Measurements from ENCODE around the gene CLDN20. TPM values are rescaled to one million over a fixed set of nuclear protein-coding genes. Genes with fewer than 3 reads are reported as not detected.

The CLDN20 gene
- total and polyA plus RNA-seq, 2 of the 4 experiments (the other 2 are of a cell fraction) = not detected

GRCh38 chr6:155324172-155324571, 60.4 kb downstream of the CLDN20 start:
- Histone ChIP-seq H2BK15ac (ENCODE audit: low read depth, low read length) (no peak overlapping the region), H2BK20ac (ENCODE audit: low read depth, low read length) (no peak overlapping the region), H2BK120ac (ENCODE audit: low read depth, low read length) (no peak overlapping the region), H3K4ac (ENCODE audit: low read depth, low read length) (no peak overlapping the region), H3K9ac (ENCODE audit: low read depth, low read length) (no peak overlapping the region), H3K18ac (ENCODE audit: low read depth, low read length) (no peak overlapping the region), H3K23ac (ENCODE audit: low read depth, low read length) (no peak overlapping the region), H3K4me3 (ENCODE audit: insufficient read depth, low read depth, low read length) (no peak overlapping the region), H2BK5ac (ENCODE audit: low read depth, low read length, poor library complexity, severe bottlenecking) (no peak overlapping the region), H2AK9ac (replicated peaks; ENCODE audit: low read depth, low read length, poor library complexity) (no peak overlapping the region), H3K56ac (ENCODE audit: extremely low read depth, insufficient read depth, low read length) (no peak overlapping the region), H3K4me2 (ENCODE audit: low read depth, low read length) (no peak overlapping the region), H3K27me3 (ENCODE audit: control insufficient read depth, insufficient read depth, low read length) (no peaks in the 10 kb centered on the region), H4K91ac (ENCODE audit: insufficient read depth, low read depth, low read length) (no peak overlapping the region), H3K79me1 (ENCODE audit: low read depth in 1 of 2, low read length in 2 of 2) (no peaks in the 10 kb centered on the region), H4K8ac (ENCODE audit: low read depth in 2 of 2, low read length in 2 of 2) (no peak overlapping the region), H3K4me1 (ENCODE audit: control insufficient read depth, insufficient read depth, low read length) (peaks cover 7% of the 10 kb centered on the region; the same call in 1 of the 2 replicates), H3K27ac (ENCODE audit: insufficient read depth, low read length) (no peak overlapping the region), H3K14ac (replicated peaks; ENCODE audit: low read depth, low read length) (no peak overlapping the region), H3K9me3 (ENCODE audit: control insufficient read depth, insufficient read depth, low read length) (no peaks in the 10 kb centered on the region), H4K5ac (ENCODE audit: low read depth, low read length) (no peak overlapping the region), H2AK5ac (ENCODE audit: low read depth, low read length) (no peak overlapping the region), H3K9me1 (ENCODE audit: insufficient read depth, low read length) (0 out of 2 replicates have a peak, but pooled peaks cover 3% of the 10 kb centered on the region), H3K36me3 (ENCODE audit: control insufficient read depth, insufficient read depth, low read length) (no peaks in the 10 kb centered on the region), H2AFZ (replicated peaks; ENCODE audit: low read length, poor library complexity) (no peak overlapping the region), H4K20me1 (ENCODE audit: insufficient read depth, low read length) (no peaks in the 10 kb centered on the region)
- DNase-seq = no peak
- POLR2A ChIA-PET (ENCODE audit: unreplicated experiment) = no interaction called here
- in situ Hi-C loops (cut with MboI; ENCODE audit: low sequenced_read_pairs) (loop anchor here (10.0 kb wide), 1 partner anchor 201 kb away; no protein-coding TSS in a partner anchor), dilution Hi-C loops (cut with HindIII; ENCODE audit: low sequenced_read_pairs, unreplicated experiment) (no loop called here), intact Hi-C loops (cut with micrococcal nuclease) (loop anchor here (10.0 kb wide), 4 partner anchors 561 to 1701 kb away; no protein-coding TSS in a partner anchor)
- no peak for ATAC-seq (ENCODE audit: low read depth)
- no CpG with 5 or more reads among the region's 2 CpGs for WGBS, 2 experiments (ENCODE audit: extremely low coverage in 2 of 2, insufficient read length in 1 of 2)
- CTCF ChIA-PET = no interaction called here
- BruUV-seq (replicated peaks) = no TSS peak
- no peak for TF ChIP-seq RFX5 (IDR thresholded peaks at IDR 0.05; ENCODE audit: low read depth, low read length)
- no peak for TF ChIP-seq RAD21 (IDR thresholded peaks at IDR 0.05; ENCODE audit: low read length)
- no peak for TF ChIP-seq MAZ (IDR thresholded peaks at IDR 0.05; ENCODE audit: borderline replicate concordance, low read depth, low read length)
- TF ChIP-seq RCOR1 (IDR thresholded peaks at IDR 0.05; ENCODE audit: insufficient replicate concordance, low read length) = no peak
- TF ChIP-seq, protein P1, sequence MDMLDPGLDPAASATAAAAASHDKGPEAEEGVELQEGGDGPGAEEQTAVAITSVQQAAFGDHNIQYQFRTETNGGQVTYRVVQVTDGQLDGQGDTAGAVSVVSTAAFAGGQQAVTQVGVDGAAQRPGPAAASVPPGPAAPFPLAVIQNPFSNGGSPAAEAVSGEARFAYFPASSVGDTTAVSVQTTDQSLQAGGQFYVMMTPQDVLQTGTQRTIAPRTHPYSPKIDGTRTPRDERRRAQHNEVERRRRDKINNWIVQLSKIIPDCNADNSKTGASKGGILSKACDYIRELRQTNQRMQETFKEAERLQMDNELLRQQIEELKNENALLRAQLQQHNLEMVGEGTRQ (IDR thresholded peaks at IDR 0.05; ENCODE audit: low read depth, low read length) = no peak
- TF ChIP-seq CEBPB (IDR thresholded peaks at IDR 0.05; ENCODE audit: low read depth, low read length) = no peak
- TF ChIP-seq POLR2A (IDR thresholded peaks at IDR 0.05; ENCODE audit: low read depth, low read length) = no peak
- TF ChIP-seq MAFK (IDR thresholded peaks at IDR 0.05; ENCODE audit: low read depth, low read length) = no peak
- no peak for TF ChIP-seq MXI1 (IDR thresholded peaks at IDR 0.05; ENCODE audit: borderline replicate concordance, low read depth, low read length)
- TF ChIP-seq CHD1 (IDR thresholded peaks at IDR 0.05; ENCODE audit: low read depth, low read length) = no peak

Data from IMR-90 (cell line).